ENCODE data around the gene RARA.

Gene RARA

DNA sequence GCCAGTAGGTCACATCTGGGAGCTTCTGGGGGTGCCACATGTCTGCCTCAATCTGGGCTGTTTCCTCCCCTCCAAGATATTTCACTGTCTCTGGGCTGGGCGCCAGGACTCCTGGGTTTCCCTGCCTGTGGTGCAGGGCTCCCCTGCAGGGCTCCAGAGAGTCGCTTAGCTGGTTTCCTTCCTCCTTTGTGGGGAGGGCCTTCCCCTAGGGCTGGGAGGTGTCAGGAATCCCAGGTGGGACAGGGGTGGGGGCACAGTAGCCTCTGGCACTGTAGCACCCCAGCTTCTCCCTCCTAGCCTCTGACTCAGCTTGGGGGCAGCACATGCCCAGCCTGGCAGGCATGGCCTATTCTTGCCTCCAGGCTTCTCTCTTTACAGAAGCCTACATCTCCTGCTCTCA, 2.6 kb downstream of the RARA start:
- DNase-seq = peak; percentile 77 to 89
- Histone ChIP-seq H3K27me3 (no peaks in the 10 kb centered on the region), H3K27ac (peak overlapping the region; percentile 94 to 95), H3K4me1 (peaks cover 4 to 96% (median 80%) of the 10 kb centered on the region in 4 donors), H3K9me3 (no peaks in the 10 kb centered on the region), H3K36me3 (no peaks in the 10 kb centered on the region), H3K4me3 (no peak overlapping the region)
- intact Hi-C loops (cut with DNase I; ENCODE audit: low total_unique reads) = no loop called here
- TF ChIP-seq, protein P1, sequence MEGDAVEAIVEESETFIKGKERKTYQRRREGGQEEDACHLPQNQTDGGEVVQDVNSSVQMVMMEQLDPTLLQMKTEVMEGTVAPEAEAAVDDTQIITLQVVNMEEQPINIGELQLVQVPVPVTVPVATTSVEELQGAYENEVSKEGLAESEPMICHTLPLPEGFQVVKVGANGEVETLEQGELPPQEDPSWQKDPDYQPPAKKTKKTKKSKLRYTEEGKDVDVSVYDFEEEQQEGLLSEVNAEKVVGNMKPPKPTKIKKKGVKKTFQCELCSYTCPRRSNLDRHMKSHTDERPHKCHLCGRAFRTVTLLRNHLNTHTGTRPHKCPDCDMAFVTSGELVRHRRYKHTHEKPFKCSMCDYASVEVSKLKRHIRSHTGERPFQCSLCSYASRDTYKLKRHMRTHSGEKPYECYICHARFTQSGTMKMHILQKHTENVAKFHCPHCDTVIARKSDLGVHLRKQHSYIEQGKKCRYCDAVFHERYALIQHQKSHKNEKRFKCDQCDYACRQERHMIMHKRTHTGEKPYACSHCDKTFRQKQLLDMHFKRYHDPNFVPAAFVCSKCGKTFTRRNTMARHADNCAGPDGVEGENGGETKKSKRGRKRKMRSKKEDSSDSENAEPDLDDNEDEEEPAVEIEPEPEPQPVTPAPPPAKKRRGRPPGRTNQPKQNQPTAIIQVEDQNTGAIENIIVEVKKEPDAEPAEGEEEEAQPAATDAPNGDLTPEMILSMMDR (IDR thresholded peaks at IDR 0.05) = no peak

DNA sequence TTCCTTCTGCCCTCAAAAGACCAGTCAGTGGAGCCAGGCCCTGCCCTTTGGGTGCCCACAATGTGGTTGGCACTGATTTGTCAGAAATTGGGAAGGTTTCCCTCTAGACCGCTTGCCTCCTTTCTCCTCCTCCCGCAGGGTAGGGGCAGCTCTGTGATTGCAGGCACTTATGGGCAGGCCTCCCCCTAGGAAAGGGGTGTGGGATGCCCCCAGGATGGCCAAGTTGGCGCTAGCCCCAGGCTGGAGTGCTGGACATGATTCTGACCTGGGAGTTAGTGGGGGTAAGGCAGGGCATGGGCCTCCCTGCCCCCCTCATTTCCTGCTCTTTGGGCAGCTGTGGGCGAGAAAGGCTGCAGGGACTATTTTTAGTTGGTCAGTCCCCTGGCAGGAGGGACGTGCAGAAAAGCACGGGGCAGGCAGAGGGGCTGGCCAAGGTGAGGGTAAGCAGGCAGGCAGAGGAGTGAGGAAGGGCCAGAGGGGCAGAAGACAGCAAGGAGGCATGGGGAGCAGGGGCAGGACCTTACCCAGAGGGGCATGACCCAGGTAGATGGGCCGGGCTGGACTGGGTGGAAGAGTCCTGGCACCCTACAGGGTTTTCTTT, 3.3 kb downstream of the RARA start:
- Histone ChIP-seq H3K4me1 (peaks cover 4 to 96% (median 87%) of the 10 kb centered on the region in 4 donors), H3K27ac (peak overlapping the region; percentile 94 to 95), H3K9me3 (no peaks in the 10 kb centered on the region), H3K27me3 (no peaks in the 10 kb centered on the region), H3K4me3 (no peak overlapping the region), H3K36me3 (no peaks in the 10 kb centered on the region)
- intact Hi-C loops (cut with DNase I; ENCODE audit: low total_unique reads) = no loop called here
- TF ChIP-seq, protein P1 (IDR thresholded peaks at IDR 0.05) = no peak
- DNase-seq = peak; percentile 69 to 95

DNA sequence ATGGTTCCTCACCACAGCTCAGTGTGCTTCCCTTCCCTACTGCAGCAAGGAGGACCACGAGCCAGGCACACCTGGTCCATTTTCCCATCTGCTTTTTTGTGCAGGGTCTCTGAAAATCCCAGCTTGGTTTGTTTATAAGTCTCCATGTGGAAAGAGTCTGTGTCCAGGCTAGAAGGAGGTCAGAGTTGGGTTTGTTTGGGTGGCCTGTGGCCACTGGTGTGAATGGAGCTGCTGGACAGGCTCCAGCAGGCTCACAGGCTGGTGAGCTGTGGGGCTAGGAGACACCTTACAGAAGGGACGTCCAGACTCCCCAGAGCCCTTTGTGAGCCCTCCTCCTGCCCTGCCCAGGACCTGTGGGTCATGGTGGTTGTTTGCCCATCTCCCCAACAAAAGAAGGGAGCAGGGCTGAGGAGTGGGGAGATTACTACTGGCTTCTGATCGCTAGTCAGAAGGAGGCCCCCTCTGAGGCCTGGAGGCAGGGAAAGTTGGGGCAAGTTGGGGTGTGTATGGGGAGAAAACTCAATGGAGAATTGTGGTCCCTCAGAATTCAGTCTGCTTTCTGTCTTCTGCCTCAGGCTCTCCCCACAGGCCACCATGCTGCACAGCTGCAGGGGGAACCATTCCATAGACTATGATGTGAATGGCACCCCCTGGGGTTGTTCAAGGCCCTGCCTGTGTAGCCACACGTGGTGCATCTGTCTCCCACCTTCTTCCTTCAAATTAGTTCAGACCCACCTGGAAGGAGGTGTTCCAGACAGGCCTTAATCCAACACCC, 4.1 kb downstream of the RARA start:
- Histone ChIP-seq H3K36me3 (no peaks in the 10 kb centered on the region), H3K4me1 (peaks cover 4 to 95% (median 91%) of the 10 kb centered on the region in 4 donors), H3K9me3 (no peaks in the 10 kb centered on the region), H3K4me3 (no peak overlapping the region), H3K27ac (peak overlapping the region; percentile 94 to 95), H3K27me3 (no peaks in the 10 kb centered on the region)
- no peak for DNase-seq
- TF ChIP-seq, protein P1 (IDR thresholded peaks at IDR 0.05) = no peak
- intact Hi-C loops (cut with DNase I; ENCODE audit: low total_unique reads) = no loop called here

DNA sequence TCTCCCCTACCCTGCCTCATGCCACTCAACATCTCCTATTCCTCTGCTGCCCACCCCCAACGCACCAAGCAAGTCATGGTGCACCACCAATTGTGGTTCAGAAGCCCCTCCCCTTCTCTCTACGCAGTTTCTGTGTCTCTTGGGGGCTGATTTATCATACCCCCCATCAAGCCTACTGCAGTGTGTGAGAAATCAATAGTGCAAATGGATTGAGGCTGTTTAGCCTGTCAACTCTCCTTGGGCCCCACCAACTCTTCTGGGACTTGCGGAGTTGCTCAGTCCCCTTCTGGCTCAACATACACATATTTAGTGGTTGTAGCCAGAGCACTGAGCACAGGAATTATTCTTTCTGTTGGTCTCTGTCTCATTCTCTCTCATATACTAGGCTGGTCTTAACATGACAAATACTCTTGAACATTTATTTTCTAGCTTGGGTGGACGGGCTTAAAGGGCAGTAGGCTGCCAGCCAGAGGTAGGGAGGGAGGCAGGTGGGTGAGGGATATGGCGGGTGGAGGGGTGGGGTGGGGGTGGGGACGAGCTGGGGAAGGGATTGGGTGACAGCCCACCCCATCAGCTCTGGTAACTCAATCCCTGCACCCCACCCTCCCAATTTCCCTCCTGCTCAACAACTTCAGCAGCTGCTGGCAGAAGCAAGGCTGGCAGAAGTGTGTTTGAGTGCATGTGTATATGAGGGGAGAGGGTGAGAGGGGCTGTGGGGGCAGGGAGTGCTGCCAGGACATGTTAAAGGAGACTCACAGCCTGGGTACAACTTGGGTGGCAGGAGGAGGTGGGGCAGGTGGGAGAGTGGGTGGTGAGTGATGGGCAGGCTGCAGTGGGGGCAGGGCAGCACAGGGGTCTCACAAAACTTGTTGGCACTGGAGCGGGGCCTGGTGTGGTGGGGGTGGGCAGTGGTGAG, 4.9 kb downstream of the RARA start:
- Histone ChIP-seq H3K27ac (peak overlapping the region; percentile 94 to 95), H3K9me3 (no peaks in the 10 kb centered on the region), H3K27me3 (no peaks in the 10 kb centered on the region), H3K4me1 (peaks cover 4 to 92% (median 88%) of the 10 kb centered on the region in 4 donors), H3K4me3 (no peak overlapping the region), H3K36me3 (no peaks in the 10 kb centered on the region)
- intact Hi-C loops (cut with DNase I; ENCODE audit: low total_unique reads) = no loop called here
- peak in 1 of 2 donors; percentile 76 for DNase-seq
- TF ChIP-seq, protein P1 (IDR thresholded peaks at IDR 0.05) = no peak

DNA sequence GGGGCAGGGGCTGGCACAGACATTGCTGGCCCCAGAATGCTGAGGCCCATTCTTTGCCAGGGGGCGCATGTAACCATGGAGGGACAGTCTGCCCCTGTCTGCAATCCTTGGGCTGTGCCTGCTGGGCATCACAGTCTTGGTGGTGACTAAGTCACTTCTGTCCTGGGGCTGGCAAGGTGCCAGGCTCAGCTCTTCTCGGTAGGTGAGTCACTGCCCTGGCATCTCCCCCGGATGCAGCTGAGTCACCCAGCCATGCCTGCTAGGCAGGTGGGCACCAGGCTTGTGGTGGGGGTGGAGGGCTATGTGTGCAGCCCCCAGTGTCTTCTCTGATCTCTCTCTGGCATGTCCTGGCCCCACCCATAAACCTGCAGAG, 5.6 kb downstream of the RARA start:
- peak; percentile 92 to 97 for DNase-seq
- H3K9me3 ChIP-seq = no peaks in the 10 kb centered on the region
- peaks cover 4 to 92% (median 88%) of the 10 kb centered on the region in 4 donors for H3K4me1 ChIP-seq
- no peaks in the 10 kb centered on the region for H3K27me3 ChIP-seq
- TF ChIP-seq, protein P1 (IDR thresholded peaks at IDR 0.05) = no peak
- no peaks in the 10 kb centered on the region for H3K36me3 ChIP-seq
- H3K4me3 ChIP-seq = no peak overlapping the region
- intact Hi-C loops (cut with DNase I; ENCODE audit: low total_unique reads) = no loop called here
- H3K27ac ChIP-seq = peak overlapping the region; percentile 94 to 95

Data from tibial artery (tissue), 4 donors.